Ovary (tissue), 3 donors: ENCODE results near the gene PITPNC1.

Experiments
- CTCF ChIP-seq, 3 donors: fragments of 450-650 bp in 2 of 3; fragments of 200-600 bp in 1 of 3; IDR thresholded peaks; one replicate each; pipeline versions ENCODE4 v1.5.1 to v1.8.0; 2016 to 2022; ENCODE audit warnings: antibody characterized with exemption in 3 of 3, mild to moderate bottlenecking in 1 of 3
- POLR2A ChIP-seq: fragments of 450-650 bp; IDR thresholded peaks from one replicate; pipeline ENCODE4 v1.6.1; 2017; ENCODE audit warnings: antibody characterized with exemption, mild to moderate bottlenecking, moderate library complexity
- donor health status: DM: no; HTN: no; CAD: no.

- TF ChIP-seq CTCF (IDR thresholded peaks at IDR 0.05) = no peak
- no peak for TF ChIP-seq POLR2A
These were observed 132.6 kb downstream of the PITPNC1 start for GRCh38 chr17:67509390-67510287.
